Liver (tissue), 9 donors: ENCODE measurements around the gene DHRS1. TPM values are rescaled to one million over a fixed set of nuclear protein-coding genes. Genes with fewer than 3 reads are reported as not detected.

Experiments used
- DNase-seq: peaks from one replicate; pipeline ENCODE4 v3.0.0-alpha.2; 2017; ENCODE audit warnings: low spot score
- H3K27ac ChIP-seq, 2 donors: one replicate each; pipeline ENCODE4 v1.7.0; 2013; ENCODE audit warnings: inconsistent platforms in 2 of 2, low read length in 2 of 2, control low read depth in 1 of 2, low read depth in 1 of 2, mild to moderate bottlenecking in 1 of 2
- H3K27me3 ChIP-seq, 4 donors: one replicate each; pipeline versions ENCODE4 v1.6.1 to v1.7.0; 2013; ENCODE audit warnings: low read length in 3 of 4, inconsistent platforms in 1 of 4, mild to moderate bottlenecking in 1 of 4, moderate library complexity in 1 of 4; ENCODE audit not compliant: control insufficient read depth in 4 of 4, insufficient read depth in 4 of 4
- H3K36me3 ChIP-seq, 4 donors: one replicate each; pipeline versions ENCODE4 v1.6.1 to v1.7.0; 2013; ENCODE audit warnings: low read length in 3 of 4, mild to moderate bottlenecking in 3 of 4, low read depth in 1 of 4, moderate library complexity in 1 of 4; ENCODE audit not compliant: control insufficient read depth in 4 of 4, insufficient read depth in 3 of 4
- H3K4me1 ChIP-seq, 4 donors: one replicate each; pipeline versions ENCODE4 v1.6.1 to v1.7.0; 2013; ENCODE audit warnings: low read length in 3 of 4, mild to moderate bottlenecking in 3 of 4, moderate library complexity in 1 of 4; ENCODE audit not compliant: control insufficient read depth in 4 of 4, insufficient read depth in 4 of 4
- H3K4me3 ChIP-seq, 3 donors: one replicate each; pipeline versions ENCODE4 v1.6.1 to v1.7.0; 2013; ENCODE audit warnings: low read length in 3 of 3, control low read depth in 1 of 3, low read depth in 1 of 3, mild to moderate bottlenecking in 1 of 3
- H3K9ac ChIP-seq, 2 donors: one replicate each; pipeline ENCODE4 v1.7.0; 2013; ENCODE audit warnings: low read length in 2 of 2, mild to moderate bottlenecking in 2 of 2, moderate library complexity in 2 of 2, control low read depth in 1 of 2, low read depth in 1 of 2
- H3K9me3 ChIP-seq, 4 donors: one replicate each; pipeline versions ENCODE4 v1.6.1 to v1.7.0; 2013; ENCODE audit warnings: low read length in 3 of 4; ENCODE audit not compliant: control insufficient read depth in 4 of 4
- CTCF ChIP-seq: fragments of 150-350 bp; IDR thresholded peaks from 2 replicates; pipeline ENCODE4 v1.5.1; 2017; ENCODE audit warnings: improper control_type of control experiment, low read depth, low read length; ENCODE audit not compliant: missing input control
- EGR1 ChIP-seq, 2 donors: IDR thresholded peaks; 2 replicates each; pipeline ENCODE4 v1.6.1; 2016 to 2018; ENCODE audit warnings: antibody characterized with exemption in 2 of 2, low read depth in 2 of 2
- FOXA1 ChIP-seq: IDR thresholded peaks from 2 replicates; pipeline ENCODE4 v1.6.1; 2016; ENCODE audit warnings: antibody characterized with exemption
- FOXA2 ChIP-seq: IDR thresholded peaks from 2 replicates; pipeline ENCODE4 v1.6.1; 2016; ENCODE audit warnings: antibody characterized with exemption
- GABPA ChIP-seq, 2 donors: IDR thresholded peaks in 1 of 2; conservative IDR thresholded peaks in 1 of 2; 2 replicates each; pipeline ENCODE4 v1.6.1; 2016; ENCODE audit warnings: antibody characterized with exemption in 2 of 2, mild to moderate bottlenecking in 1 of 2, moderate library complexity in 1 of 2
- HNF4A ChIP-seq, 2 donors: conservative IDR thresholded peaks; 2 replicates each; pipeline ENCODE4 v1.6.1; 2016; ENCODE audit warnings: antibody characterized with exemption in 2 of 2, mild to moderate bottlenecking in 2 of 2
- HNF4G ChIP-seq: IDR thresholded peaks from 2 replicates; pipeline ENCODE4 v1.6.1; 2016; ENCODE audit warnings: antibody characterized with exemption
- MAX ChIP-seq: IDR thresholded peaks from 2 replicates; pipeline ENCODE4 v1.6.1; 2016; ENCODE audit warnings: antibody characterized with exemption
- NR2F2 ChIP-seq: IDR thresholded peaks from 2 replicates; pipeline ENCODE4 v1.6.1; 2016; ENCODE audit warnings: antibody characterized with exemption
- RAD21 ChIP-seq, 2 donors: IDR thresholded peaks; 2 replicates each; pipeline ENCODE4 v1.6.1; 2016; ENCODE audit warnings: antibody characterized with exemption in 2 of 2, mild to moderate bottlenecking in 2 of 2
- RXRA ChIP-seq, 2 donors: IDR thresholded peaks; 2 replicates each; pipeline ENCODE4 v1.6.1; 2017 to 2018; ENCODE audit warnings: antibody characterized with exemption in 2 of 2, mild to moderate bottlenecking in 1 of 2
- SP1 ChIP-seq: IDR thresholded peaks from 2 replicates; pipeline ENCODE4 v1.6.1; 2018; ENCODE audit warnings: antibody characterized with exemption, mild to moderate bottlenecking
- YY1 ChIP-seq: IDR thresholded peaks from 2 replicates; pipeline ENCODE4 v1.6.1; 2016; ENCODE audit warnings: antibody characterized with exemption, mild to moderate bottlenecking
- WGBS: extraction: QIAGEN DNeasy Blood & Tissue Kit; methylation state at CpG from one replicate; pipeline ENCODE4 v1.1.7; 2013; 5-methylcytosine and 5-hydroxymethylcytosine counted together
- polyA plus RNA-seq, 2 donors: library from polyadenylated mRNA; stranded (reverse) in 1 of 2; unstranded in 1 of 2; fragments of 200-250 nt in 1 of 2; fragments of >200 nt in 1 of 2; fragmentation: Nextera tagmentation in 1 of 2; extraction: Ambion mirVana in 1 of 2; gene quantifications; one replicate each; pipeline versions ENCODE4 v1.2.1 to v1.2.3, GENCODE V29; 2013 to 2015
- total RNA-seq, 2 donors: library from RNA; depleted of rRNA; stranded (reverse); fragments of >200 nt; gene quantifications; one replicate each; pipeline ENCODE4 v1.2.3, GENCODE V29; 2014
- TF ChIP-seq, protein P1 (sequence below): IDR thresholded peaks from 2 replicates; pipeline ENCODE4 v1.6.1; 2016; ENCODE audit warnings: antibody characterized with exemption
- donor health status: healthy.
- donor health status: healthy.
- donor health status: healthy.
- donor health status: healthy.
- donor health status: healthy.

The DHRS1 gene
- total and polyA plus RNA-seq, 4 donors, result 30.3 to 84.9 (median 50.2) TPM

GRCh38 chr14:24273422-24273998, 26.1 kb downstream of the DHRS1 start (continued):
- TF ChIP-seq RAD21 (IDR thresholded peaks at IDR 0.05) (peak in 1 of 2 donors; percentile 37), EGR1 (IDR thresholded peaks at IDR 0.05; ENCODE audit: low read depth in 2 of 2) (no peak), HNF4G (no peak), FOXA1 (no peak)

DNA sequence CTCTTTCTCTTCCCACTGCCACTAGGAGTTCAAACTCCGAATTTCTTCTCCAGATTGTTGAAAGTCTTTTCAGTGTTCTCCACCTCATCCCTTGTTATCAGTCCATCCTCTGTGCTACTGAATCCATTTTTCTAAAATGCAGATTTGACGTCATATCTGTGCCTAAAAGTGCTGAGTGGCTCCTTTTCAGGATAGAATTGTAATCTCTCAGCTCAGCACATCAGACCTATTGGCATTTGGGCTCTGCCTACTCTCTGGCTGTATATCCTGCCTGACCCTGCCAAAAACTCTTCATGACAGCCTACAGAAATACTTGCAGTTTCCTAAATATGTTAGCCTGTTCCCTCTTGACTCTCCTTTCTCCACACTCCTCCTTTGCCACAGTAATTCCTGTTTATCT, 27.1 kb downstream of the DHRS1 start:
- H3K9ac ChIP-seq, result no peak overlapping the region
- H3K4me1 ChIP-seq, result peaks cover 1 to 19% (median 5%) of the 10 kb centered on the region in 4 donors
- H3K4me3 ChIP-seq, result no peak overlapping the region
- H3K27me3 ChIP-seq, result no peaks in the 10 kb centered on the region
- WGBS, result 91% methylated on average over 2 of the region's 2 CpGs
- no peak for DNase-seq
- H3K9me3 ChIP-seq, result no peaks in the 10 kb centered on the region
- H3K36me3 ChIP-seq, result peaks cover 0 to 16% (median 5%) of the 10 kb centered on the region in 4 donors
- H3K27ac ChIP-seq, result peak overlapping the region in 1 of 2 donors; percentile 96
- TF ChIP-seq HNF4A (conservative IDR thresholded peaks at IDR 0.05) (no peak), YY1 (no peak), GABPA (IDR thresholded peaks at IDR 0.05 in 1 of 2, conservative IDR thresholded peaks at IDR 0.05 in 1 of 2) (no peak), FOXA1 (no peak), CTCF (no peak), SP1 (no peak), NR2F2 (no peak), EGR1 (IDR thresholded peaks at IDR 0.05; ENCODE audit: low read depth in 2 of 2) (no peak), RXRA (IDR thresholded peaks at IDR 0.05) (no peak), RAD21 (IDR thresholded peaks at IDR 0.05) (no peak), FOXA2 (no peak), MAX (no peak)
- TF ChIP-seq, protein P1, sequence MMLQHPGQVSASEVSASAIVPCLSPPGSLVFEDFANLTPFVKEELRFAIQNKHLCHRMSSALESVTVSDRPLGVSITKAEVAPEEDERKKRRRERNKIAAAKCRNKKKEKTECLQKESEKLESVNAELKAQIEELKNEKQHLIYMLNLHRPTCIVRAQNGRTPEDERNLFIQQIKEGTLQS, result no peak

- H3K4me1 ChIP-seq, result peaks cover 1 to 19% (median 5%) of the 10 kb centered on the region in 4 donors
- peak overlapping the region; percentile 48 to 80 for H3K9ac ChIP-seq
- no peaks in the 10 kb centered on the region for H3K27me3 ChIP-seq
- no peak for DNase-seq
- peak overlapping the region; percentile 92 to 96 for H3K27ac ChIP-seq
- peak overlapping the region; percentile 59 to 87 (median 70) for H3K4me3 ChIP-seq
- no peaks in the 10 kb centered on the region for H3K9me3 ChIP-seq
- no peak for TF ChIP-seq RAD21 (IDR thresholded peaks at IDR 0.05)
- 16% methylated on average over 3 of the region's 3 CpGs for WGBS
- peaks cover 0 to 22% (median 7%) of the 10 kb centered on the region in 4 donors for H3K36me3 ChIP-seq
Observed at GRCh38 chr14:24271834-24272263, 27.7 kb downstream of the DHRS1 start.
